ENCODE results near the gene STAT1.

DNA sequence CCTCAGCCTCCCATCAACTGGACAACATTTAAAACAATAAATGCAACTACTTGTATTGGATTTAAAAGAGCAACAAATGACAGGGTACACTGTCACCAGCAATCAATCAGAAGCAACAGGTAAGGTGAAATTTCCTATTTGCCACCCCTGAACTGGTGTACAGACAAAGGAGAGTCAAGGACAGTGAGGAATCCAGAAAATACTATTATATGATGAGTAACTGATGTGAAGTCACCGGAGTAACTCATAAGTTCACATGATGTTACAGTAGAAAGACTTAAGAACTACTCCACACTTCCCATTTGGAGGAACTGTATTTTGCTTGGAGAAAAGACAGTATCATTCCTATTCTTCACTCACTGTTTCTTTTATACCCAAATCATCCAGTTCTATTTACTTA, 4.1 kb upstream of the STAT1 start:
- TF ChIP-seq, protein P1, sequence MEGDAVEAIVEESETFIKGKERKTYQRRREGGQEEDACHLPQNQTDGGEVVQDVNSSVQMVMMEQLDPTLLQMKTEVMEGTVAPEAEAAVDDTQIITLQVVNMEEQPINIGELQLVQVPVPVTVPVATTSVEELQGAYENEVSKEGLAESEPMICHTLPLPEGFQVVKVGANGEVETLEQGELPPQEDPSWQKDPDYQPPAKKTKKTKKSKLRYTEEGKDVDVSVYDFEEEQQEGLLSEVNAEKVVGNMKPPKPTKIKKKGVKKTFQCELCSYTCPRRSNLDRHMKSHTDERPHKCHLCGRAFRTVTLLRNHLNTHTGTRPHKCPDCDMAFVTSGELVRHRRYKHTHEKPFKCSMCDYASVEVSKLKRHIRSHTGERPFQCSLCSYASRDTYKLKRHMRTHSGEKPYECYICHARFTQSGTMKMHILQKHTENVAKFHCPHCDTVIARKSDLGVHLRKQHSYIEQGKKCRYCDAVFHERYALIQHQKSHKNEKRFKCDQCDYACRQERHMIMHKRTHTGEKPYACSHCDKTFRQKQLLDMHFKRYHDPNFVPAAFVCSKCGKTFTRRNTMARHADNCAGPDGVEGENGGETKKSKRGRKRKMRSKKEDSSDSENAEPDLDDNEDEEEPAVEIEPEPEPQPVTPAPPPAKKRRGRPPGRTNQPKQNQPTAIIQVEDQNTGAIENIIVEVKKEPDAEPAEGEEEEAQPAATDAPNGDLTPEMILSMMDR (IDR thresholded peaks at IDR 0.05): no peak
- TF ChIP-seq POLR2A (IDR thresholded peaks at IDR 0.05): no peak
